Measurements from ENCODE around the gene WNT2B.

WNT2B gene

GRCh38 chr1:112540226-112540794, 31.5 kb downstream of the WNT2B start:
- Histone ChIP-seq H3K4me1 (peaks cover 0 to 23% (median 0%) of the 10 kb centered on the region in 10 experiments; a peak in 7 of 20 replicates), H3K27me3 (no peaks in the 10 kb centered on the region), H3K27ac (no peak overlapping the region), H3K36me3 (peaks cover 0 to 38% (median 12%) of the 10 kb centered on the region in 11 experiments; a peak in 12 of 22 replicates), H3K4me2 (no peak overlapping the region), H3K9me3 (replicated peaks in 1 of 11) (no peaks in the 10 kb centered on the region), H3K4me3 (no peak overlapping the region), H4K20me1 (no peaks in the 10 kb centered on the region), H3K9ac (no peak overlapping the region)
- TF ChIP-seq Cebpa-rat (IDR thresholded peaks at IDR 0.05), result no peak

DNA sequence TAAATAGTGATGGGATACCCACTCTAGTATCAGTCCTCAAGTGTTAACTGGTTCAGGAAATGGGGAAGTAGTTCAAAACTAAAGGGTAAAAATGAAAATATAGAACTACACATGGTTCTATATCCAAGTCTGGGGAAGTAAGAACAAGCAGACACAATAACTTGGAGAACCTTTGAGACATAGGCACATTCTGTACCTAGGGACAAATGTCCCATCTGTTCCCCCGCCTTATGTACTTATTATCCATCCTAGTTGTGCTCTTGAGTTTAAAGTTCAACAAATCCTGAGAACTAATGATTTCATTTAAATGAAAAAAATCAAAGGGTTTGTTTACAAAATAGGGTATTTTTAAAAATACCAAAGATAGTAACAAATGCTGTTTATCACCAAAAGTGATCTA, 32.5 kb downstream of the WNT2B start:
- H3K27me3 ChIP-seq, result no peaks in the 10 kb centered on the region
- no peaks in the 10 kb centered on the region for H3K9me3 ChIP-seq (replicated peaks in 1 of 11)
- H3K4me1 ChIP-seq, result peaks cover 0 to 23% (median 0%) of the 10 kb centered on the region in 10 experiments; a peak in 7 of 20 replicates
- no peak for TF ChIP-seq Cebpa-rat (IDR thresholded peaks at IDR 0.05)
- no peak overlapping the region for H3K9ac ChIP-seq
- H3K36me3 ChIP-seq, result peaks cover 0 to 43% (median 13%) of the 10 kb centered on the region in 11 experiments; a peak in 12 of 22 replicates
- no peak overlapping the region for H3K27ac ChIP-seq
- H3K4me3 ChIP-seq, result no peak overlapping the region
- no peaks in the 10 kb centered on the region for H4K20me1 ChIP-seq
- peak overlapping the region in 1 of 11 experiments; percentile 5; a peak in 1 of 22 replicates for H3K4me2 ChIP-seq

DNA sequence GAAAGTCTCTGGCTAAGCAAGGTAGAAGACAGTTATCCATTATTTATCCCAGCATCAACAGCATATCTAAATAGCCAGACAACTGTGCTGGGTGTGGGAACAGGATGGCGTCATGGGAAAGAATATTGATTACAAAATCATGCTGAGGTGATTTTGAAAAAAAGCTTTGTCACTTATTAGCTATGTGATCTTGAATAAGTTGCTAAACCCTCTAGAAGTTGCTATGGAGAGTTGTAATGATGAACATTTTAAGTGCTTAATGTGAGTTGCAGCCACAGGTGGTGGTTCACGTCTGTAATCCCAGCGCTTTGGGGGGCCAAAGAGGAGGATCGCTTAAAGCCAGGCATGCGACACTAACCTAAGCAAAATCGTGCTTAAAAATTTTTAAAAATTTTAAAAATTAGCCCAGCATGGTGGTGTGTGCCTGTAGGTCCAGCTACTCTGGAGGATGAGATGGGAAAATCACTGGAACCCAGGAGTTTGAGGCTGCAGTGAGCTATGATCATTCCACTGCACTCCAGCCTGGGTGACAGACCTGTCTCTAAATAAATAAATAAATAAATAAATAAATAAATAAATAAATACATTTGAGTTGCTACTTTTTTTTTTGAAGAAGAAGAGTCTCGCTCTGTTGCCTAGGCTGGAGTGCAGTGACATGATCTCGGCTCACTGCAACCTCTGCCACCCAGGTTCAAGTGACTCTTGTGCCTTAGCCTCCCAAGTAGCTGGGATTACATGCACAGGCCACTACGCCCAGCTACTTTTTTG, 33.6 kb downstream of the WNT2B start:
- Histone ChIP-seq H4K20me1 (no peaks in the 10 kb centered on the region), H3K27ac (no peak overlapping the region), H3K9ac (no peak overlapping the region), H3K9me3 (replicated peaks in 1 of 11) (no peaks in the 10 kb centered on the region), H3K4me2 (no peak overlapping the region), H3K36me3 (peaks cover 0 to 43% (median 13%) of the 10 kb centered on the region in 11 experiments; a peak in 12 of 22 replicates), H3K4me1 (peaks cover 0 to 23% (median 0%) of the 10 kb centered on the region in 10 experiments; a peak in 7 of 20 replicates), H3K4me3 (no peak overlapping the region), H3K27me3 (no peaks in the 10 kb centered on the region)
- TF ChIP-seq Cebpa-rat (IDR thresholded peaks at IDR 0.05), result no peak

- H3K4me1 ChIP-seq, result peaks cover 0 to 23% (median 0%) of the 10 kb centered on the region in 10 experiments; a peak in 7 of 20 replicates
- H3K4me3 ChIP-seq, result no peak overlapping the region
- H3K36me3 ChIP-seq, result peaks cover 0 to 47% (median 11%) of the 10 kb centered on the region in 11 experiments; a peak in 12 of 22 replicates
- H3K27me3 ChIP-seq, result no peaks in the 10 kb centered on the region
- TF ChIP-seq Cebpa-rat (IDR thresholded peaks at IDR 0.05), result no peak
- peak overlapping the region in 2 of 11 experiments; percentile 39 to 47; a peak in 3 of 22 replicates for H3K27ac ChIP-seq
- H4K20me1 ChIP-seq, result no peaks in the 10 kb centered on the region
- no peak overlapping the region for H3K9ac ChIP-seq
- peak overlapping the region in 4 of 11 experiments; percentile 19 to 51 (median 44); a peak in 6 of 22 replicates for H3K4me2 ChIP-seq
- H3K9me3 ChIP-seq (replicated peaks in 1 of 11), result no peaks in the 10 kb centered on the region
Observed at GRCh38 chr1:112544011-112544688, 35.4 kb downstream of the WNT2B start.

- TF ChIP-seq Cebpa-rat (IDR thresholded peaks at IDR 0.05), result no peak
- H3K9ac ChIP-seq, result no peak overlapping the region
- H3K4me3 ChIP-seq, result no peak overlapping the region
- no peaks in the 10 kb centered on the region for H3K27me3 ChIP-seq
- H3K9me3 ChIP-seq (replicated peaks in 1 of 11), result no peaks in the 10 kb centered on the region
- H4K20me1 ChIP-seq, result no peaks in the 10 kb centered on the region
- H3K4me2 ChIP-seq, result peak overlapping the region in 2 of 11 experiments; percentile 40 to 51; a peak in 3 of 22 replicates
- H3K27ac ChIP-seq, result 0 out of 22 replicates have a peak overlapping the region, but pooled peaks of 1 of the 11 experiments have one; percentile 39
- H3K4me1 ChIP-seq, result peaks cover 0 to 23% (median 0%) of the 10 kb centered on the region in 10 experiments; a peak in 7 of 20 replicates
- H3K36me3 ChIP-seq, result peaks cover 0 to 41% (median 10%) of the 10 kb centered on the region in 11 experiments; a peak in 11 of 22 replicates
Observed at GRCh38 chr1:112544751-112545150, 36.0 kb downstream of the WNT2B start.

- H3K4me3 ChIP-seq, result no peak overlapping the region
- H3K27ac ChIP-seq, result no peak overlapping the region
- no peaks in the 10 kb centered on the region for H3K9me3 ChIP-seq (replicated peaks in 1 of 11)
- no peak overlapping the region for H3K9ac ChIP-seq
- peaks cover 0 to 31% (median 3%) of the 10 kb centered on the region in 11 experiments; a peak in 10 of 22 replicates for H3K36me3 ChIP-seq
- H3K27me3 ChIP-seq, result no peaks in the 10 kb centered on the region
- H4K20me1 ChIP-seq, result no peaks in the 10 kb centered on the region
- peaks cover 0 to 22% (median 0%) of the 10 kb centered on the region in 10 experiments; a peak in 7 of 20 replicates for H3K4me1 ChIP-seq
- no peak for TF ChIP-seq Cebpa-rat (IDR thresholded peaks at IDR 0.05)
- H3K4me2 ChIP-seq, result no peak overlapping the region
Observed at GRCh38 chr1:112546076-112546475, 37.3 kb downstream of the WNT2B start.

DNA sequence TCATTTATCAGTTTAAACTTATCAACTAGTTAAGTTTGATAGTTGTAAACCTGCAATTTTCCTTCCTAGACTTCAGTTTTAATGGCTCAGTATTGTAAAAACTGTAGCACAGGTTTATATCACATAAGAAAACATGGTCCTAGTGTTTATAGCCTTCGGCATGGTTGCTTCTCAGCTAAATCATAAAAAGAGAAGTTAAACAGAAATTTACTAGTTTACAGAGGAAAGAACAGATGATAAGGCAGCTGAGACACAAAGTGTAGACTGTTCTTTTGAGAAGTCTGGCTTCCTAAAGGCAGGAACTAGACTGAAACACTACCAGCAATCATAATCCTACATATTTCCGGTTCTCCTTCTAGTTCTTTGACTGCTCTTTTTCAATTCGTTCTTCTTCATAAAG, 39.8 kb downstream of the WNT2B start:
- no peaks in the 10 kb centered on the region for H3K27me3 ChIP-seq
- H3K36me3 ChIP-seq, result peaks cover 0 to 39% (median 0%) of the 10 kb centered on the region in 11 experiments; a peak in 6 of 22 replicates
- no peaks in the 10 kb centered on the region for H3K9me3 ChIP-seq (replicated peaks in 1 of 11)
- no peak for TF ChIP-seq Cebpa-rat (IDR thresholded peaks at IDR 0.05)
- H3K27ac ChIP-seq, result no peak overlapping the region
- H3K4me1 ChIP-seq, result peaks cover 0 to 15% (median 0%) of the 10 kb centered on the region in 10 experiments; a peak in 7 of 20 replicates
- H3K9ac ChIP-seq, result no peak overlapping the region
- no peak overlapping the region for H3K4me3 ChIP-seq
- H4K20me1 ChIP-seq, result no peaks in the 10 kb centered on the region
- no peak overlapping the region for H3K4me2 ChIP-seq

GRCh38 chr1:112549590-112549989, 40.8 kb downstream of the WNT2B start:
- Histone ChIP-seq H3K4me2 (no peak overlapping the region), H3K27me3 (no peaks in the 10 kb centered on the region), H3K4me1 (peaks cover 0 to 4% (median 0%) of the 10 kb centered on the region in 10 experiments; a peak in 6 of 20 replicates), H3K4me3 (no peak overlapping the region), H3K36me3 (peaks cover 0 to 43% (median 3%) of the 10 kb centered on the region in 11 experiments; a peak in 7 of 22 replicates), H3K9me3 (replicated peaks in 1 of 11) (no peaks in the 10 kb centered on the region), H3K9ac (no peak overlapping the region), H4K20me1 (no peaks in the 10 kb centered on the region), H3K27ac (no peak overlapping the region)
- no peak for TF ChIP-seq Cebpa-rat (IDR thresholded peaks at IDR 0.05)

GRCh38 chr1:112554411-112554810, 45.6 kb downstream of the WNT2B start:
- Histone ChIP-seq H4K20me1 (no peaks in the 10 kb centered on the region), H3K4me2 (no peak overlapping the region), H3K27ac (no peak overlapping the region), H3K4me3 (no peak overlapping the region), H3K36me3 (peaks cover 0 to 22% (median 0%) of the 10 kb centered on the region in 11 experiments; a peak in 5 of 22 replicates), H3K27me3 (no peaks in the 10 kb centered on the region), H3K9me3 (replicated peaks in 1 of 11) (no peaks in the 10 kb centered on the region), H3K9ac (no peak overlapping the region), H3K4me1 (peaks cover 0 to 6% (median 0%) of the 10 kb centered on the region in 10 experiments; a peak in 2 of 20 replicates)
- no peak for TF ChIP-seq Cebpa-rat (IDR thresholded peaks at IDR 0.05)

Data from BLaER1 treated with 17β-estradiol and CSF1 and Interleukin-3, amounts not matched to agents 10 nM and 100 nM (cell line).